ENCODE data around the gene ADAMTS12.
"Not testable (repeated sequence)": the region's sequence is repeated elsewhere in the genome, so short reads cannot be mapped to it uniquely, and the experiment has no call there.

Gene ADAMTS12, protein sequence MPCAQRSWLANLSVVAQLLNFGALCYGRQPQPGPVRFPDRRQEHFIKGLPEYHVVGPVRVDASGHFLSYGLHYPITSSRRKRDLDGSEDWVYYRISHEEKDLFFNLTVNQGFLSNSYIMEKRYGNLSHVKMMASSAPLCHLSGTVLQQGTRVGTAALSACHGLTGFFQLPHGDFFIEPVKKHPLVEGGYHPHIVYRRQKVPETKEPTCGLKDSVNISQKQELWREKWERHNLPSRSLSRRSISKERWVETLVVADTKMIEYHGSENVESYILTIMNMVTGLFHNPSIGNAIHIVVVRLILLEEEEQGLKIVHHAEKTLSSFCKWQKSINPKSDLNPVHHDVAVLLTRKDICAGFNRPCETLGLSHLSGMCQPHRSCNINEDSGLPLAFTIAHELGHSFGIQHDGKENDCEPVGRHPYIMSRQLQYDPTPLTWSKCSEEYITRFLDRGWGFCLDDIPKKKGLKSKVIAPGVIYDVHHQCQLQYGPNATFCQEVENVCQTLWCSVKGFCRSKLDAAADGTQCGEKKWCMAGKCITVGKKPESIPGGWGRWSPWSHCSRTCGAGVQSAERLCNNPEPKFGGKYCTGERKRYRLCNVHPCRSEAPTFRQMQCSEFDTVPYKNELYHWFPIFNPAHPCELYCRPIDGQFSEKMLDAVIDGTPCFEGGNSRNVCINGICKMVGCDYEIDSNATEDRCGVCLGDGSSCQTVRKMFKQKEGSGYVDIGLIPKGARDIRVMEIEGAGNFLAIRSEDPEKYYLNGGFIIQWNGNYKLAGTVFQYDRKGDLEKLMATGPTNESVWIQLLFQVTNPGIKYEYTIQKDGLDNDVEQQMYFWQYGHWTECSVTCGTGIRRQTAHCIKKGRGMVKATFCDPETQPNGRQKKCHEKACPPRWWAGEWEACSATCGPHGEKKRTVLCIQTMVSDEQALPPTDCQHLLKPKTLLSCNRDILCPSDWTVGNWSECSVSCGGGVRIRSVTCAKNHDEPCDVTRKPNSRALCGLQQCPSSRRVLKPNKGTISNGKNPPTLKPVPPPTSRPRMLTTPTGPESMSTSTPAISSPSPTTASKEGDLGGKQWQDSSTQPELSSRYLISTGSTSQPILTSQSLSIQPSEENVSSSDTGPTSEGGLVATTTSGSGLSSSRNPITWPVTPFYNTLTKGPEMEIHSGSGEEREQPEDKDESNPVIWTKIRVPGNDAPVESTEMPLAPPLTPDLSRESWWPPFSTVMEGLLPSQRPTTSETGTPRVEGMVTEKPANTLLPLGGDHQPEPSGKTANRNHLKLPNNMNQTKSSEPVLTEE (N-terminal part only)

DNA sequence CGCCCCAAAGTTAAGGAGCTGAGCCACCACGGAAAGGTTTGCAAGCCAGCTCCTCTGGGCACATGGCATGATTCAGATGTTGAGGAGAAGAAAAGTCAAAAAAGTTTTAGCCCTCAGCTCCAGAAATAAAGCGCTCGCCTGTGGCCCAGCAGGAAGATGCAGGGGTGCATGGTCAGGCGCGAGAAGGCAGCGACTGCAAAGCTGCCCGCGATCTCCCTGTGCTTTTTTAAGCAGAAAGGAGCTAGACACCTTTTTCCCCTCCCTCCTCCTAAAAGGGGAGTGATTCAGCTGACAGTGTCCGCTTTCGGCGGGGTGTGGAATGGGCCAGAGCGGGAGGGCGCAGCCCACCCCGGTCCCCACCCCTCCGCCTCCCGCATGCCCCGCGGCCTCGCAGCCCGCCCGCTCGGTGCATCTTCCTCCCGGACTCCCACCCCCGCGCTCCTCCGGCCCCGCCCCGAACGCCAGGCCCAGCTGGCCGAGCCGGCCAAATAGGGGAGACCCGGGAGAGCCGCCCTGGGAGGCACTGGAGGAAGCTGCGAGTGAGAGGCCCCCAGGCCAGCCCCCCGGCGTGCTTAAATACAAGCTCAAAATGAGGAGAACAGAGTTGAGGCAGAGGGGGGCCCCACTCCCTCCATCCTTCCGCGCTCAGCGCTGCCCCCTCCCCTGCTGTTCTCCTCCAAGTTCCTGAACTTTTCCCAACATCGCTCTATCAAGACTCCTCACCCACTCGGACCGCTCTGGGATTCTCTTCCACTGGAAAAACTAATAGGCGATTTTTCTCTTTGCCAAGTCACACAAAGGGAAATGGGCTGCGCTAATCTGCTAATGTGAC, at the start of gene ADAMTS12:
TSS of gene ADAMTS12 (minus strand) at position 203 of the 832 bp plus-strand sequence. CDS start at position 69, 134 bp downstream.
- no peak for DNase-seq

DNA sequence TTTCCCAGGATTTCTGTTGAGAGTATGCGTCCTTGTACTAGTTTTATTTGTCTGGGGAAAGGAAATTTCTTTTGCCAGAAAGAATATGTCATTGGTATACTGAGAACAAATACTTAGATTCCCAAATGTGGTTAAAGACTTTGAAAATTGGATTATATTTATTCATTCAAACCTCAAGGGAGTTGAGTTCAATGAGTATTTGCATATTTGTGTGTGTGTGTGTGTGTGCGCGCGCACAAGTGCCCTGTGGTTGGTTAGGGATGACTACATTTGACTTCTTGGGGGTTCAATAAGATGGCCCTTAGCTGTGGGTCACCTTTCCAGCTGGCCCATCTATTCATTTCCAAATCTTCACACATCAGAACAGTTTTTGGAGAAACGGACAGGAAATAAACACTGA, 49.3 kb upstream of the ADAMTS12 start:
- DNase-seq = no peak

DNA sequence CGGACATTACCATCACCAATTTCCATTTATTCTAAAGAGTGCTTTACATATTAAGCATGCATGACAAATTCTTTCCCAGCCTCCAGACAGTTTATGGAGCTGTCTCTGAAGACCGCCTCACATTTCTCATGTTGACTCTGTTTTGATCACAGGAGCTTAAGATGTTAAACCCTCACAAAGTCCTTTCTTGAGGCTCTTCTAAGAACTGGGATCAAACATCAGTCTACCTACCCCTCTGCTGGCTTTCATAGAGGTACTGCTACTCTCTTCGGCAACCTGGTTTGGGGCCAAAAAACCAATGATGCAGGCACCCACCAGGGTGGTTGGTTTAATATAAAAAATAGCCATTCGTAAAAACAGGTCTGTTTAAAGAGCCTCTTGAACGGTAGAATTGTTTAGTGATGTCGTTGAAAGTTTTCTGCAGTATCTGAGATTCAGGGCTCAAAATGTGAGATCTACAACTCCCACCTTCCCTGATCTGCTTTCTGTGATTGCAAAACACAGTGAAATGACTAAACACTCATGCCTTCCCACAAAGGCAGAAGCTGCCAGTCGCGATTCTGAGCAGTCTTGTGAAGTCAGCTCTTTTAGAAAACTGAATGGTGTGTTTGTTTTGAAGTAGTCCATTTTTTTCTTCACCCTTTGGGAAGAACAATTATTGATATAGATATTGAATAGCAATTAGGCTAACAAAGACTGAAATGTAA, 47.9 kb upstream of the ADAMTS12 start:
- DNase-seq = no peak

DNA sequence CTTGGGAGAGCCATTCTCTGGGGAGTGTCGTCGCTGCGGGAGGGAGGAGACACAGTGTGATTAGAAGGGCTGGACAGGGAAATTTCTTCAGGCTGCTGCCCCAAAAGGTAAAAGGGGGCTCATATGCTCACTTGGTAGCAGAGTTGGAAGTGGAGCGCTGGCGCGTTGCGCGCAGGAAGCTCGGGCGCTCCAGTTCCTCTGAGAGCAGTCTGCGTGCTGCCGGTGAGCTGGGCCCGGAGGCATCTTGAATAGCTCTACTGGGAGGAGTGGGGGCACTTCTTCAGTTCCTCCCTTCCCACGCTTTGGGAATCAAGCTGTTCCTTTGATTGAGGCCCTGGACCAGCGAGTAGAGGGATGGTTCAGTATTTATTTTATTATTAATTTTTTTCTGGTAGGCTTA, 47.1 kb upstream of the ADAMTS12 start:
- no peak for DNase-seq

DNA sequence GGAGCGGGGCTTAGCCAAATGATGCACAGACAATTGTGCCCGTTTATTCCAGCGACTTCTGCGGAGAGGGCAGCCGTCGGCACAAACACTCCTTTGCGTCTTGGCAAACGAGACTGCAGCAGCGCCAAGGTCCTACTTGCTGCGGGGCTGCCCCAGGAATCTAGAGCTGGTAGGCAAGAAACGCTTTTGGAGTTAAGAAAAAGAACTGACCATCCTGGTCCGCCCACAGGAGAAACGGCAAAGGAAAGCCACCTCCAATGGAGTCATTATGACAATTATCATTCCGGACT, 46.7 kb upstream of the ADAMTS12 start:
- DNase-seq = no peak

DNA sequence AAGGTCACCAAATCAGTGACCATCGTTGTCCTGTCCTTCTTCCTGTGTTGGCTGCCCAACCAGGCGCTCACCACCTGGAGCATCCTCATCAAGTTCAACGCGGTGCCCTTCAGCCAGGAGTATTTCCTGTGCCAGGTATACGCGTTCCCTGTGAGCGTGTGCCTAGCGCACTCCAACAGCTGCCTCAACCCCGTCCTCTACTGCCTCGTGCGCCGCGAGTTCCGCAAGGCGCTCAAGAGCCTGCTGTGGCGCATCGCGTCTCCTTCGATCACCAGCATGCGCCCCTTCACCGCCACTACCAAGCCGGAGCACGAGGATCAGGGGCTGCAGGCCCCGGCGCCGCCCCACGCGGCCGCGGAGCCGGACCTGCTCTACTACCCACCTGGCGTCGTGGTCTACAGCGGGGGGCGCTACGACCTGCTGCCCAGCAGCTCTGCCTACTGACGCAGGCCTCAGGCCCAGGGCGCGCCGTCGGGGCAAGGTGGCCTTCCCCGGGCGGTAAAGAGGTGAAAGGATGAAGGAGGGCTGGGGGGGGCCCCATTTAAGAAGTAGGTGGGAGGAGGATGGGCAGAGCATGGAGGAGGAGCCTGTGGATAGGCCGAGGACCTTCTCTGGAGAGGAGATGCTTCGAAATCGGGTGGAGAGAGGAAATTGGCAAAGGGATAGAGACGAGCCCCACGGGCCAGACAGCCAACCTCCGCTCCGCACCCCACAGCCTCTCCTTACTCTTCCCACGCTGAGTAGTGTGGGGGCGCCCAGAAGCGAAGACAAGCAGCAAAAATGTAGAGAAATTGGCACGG, 46.1 kb upstream of the ADAMTS12 start:
- DNase-seq = no peak

DNA sequence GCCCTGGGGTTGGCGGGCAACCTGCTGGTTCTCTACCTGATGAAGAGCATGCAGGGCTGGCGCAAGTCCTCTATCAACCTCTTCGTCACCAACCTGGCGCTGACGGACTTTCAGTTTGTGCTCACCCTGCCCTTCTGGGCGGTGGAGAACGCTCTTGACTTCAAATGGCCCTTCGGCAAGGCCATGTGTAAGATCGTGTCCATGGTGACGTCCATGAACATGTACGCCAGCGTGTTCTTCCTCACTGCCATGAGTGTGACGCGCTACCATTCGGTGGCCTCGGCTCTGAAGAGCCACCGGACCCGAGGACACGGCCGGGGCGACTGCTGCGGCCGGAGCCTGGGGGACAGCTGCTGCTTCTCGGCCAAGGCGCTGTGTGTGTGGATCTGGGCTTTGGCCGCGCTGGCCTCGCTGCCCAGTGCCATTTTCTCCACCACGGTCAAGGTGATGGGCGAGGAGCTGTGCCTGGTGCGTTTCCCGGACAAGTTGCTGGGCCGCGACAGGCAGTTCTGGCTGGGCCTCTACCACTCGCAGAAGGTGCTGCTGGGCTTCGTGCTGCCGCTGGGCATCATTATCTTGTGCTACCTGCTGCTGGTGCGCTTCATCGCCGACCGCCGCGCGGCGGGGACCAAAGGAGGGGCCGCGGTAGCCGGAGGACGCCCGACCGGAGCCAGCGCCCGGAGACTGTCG, 45.4 kb upstream of the ADAMTS12 start:
- DNase-seq = no peak

DNA sequence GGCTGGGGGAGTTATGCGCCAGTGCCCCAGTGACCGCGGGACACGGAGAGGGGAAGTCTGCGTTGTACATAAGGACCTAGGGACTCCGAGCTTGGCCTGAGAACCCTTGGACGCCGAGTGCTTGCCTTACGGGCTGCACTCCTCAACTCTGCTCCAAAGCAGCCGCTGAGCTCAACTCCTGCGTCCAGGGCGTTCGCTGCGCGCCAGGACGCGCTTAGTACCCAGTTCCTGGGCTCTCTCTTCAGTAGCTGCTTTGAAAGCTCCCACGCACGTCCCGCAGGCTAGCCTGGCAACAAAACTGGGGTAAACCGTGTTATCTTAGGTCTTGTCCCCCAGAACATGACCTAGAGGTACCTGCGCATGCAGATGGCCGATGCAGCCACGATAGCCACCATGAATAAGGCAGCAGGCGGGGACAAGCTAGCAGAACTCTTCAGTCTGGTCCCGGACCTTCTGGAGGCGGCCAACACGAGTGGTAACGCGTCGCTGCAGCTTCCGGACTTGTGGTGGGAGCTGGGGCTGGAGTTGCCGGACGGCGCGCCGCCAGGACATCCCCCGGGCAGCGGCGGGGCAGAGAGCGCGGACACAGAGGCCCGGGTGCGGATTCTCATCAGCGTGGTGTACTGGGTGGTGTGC, 44.7 kb upstream of the ADAMTS12 start, which contains the start of gene RXFP3:
TSS of gene RXFP3 (plus strand) at position 6 of the 636 bp plus-strand sequence. CDS start at position 361, 355 bp downstream.
- no peak for DNase-seq

DNA sequence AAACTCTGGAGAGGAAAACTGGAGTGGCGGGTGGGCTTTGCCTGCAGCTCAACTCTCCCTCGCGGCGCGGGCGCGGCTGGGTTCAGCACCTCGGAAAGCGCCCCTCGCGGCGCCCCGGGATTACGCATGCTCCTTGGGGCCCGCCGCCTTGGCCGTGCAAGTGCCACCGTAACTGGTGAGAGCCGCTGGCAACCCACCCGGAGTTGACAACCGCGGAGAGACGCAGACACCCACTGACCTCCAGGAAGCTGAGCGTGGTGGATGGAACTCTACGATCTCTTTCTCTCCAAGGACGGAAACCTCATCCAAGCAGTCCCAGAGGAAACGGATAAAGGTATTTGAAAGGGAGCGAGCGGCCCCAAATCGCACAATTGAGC, 44.2 kb upstream of the ADAMTS12 start:
- DNase-seq = peak; percentile 29

DNA sequence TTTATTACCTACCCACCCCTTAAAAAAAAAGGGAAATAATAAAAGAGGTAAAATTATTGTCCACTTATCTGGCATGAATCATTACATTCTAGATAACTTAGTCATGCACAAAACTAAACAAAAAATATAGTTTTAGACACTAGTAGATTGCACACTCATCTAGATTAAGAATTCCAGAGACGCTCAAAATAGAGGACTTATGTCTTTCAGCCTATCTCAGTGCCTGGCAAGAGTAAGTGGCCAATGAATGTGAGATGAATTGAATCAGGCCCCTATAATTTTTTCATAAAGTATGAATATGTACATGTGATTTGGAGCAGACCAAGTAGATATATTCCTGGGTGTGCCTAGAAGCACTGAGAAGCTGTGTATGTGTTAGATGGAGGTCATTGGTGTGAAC, 42.4 kb upstream of the ADAMTS12 start:
- DNase-seq = no peak

DNA sequence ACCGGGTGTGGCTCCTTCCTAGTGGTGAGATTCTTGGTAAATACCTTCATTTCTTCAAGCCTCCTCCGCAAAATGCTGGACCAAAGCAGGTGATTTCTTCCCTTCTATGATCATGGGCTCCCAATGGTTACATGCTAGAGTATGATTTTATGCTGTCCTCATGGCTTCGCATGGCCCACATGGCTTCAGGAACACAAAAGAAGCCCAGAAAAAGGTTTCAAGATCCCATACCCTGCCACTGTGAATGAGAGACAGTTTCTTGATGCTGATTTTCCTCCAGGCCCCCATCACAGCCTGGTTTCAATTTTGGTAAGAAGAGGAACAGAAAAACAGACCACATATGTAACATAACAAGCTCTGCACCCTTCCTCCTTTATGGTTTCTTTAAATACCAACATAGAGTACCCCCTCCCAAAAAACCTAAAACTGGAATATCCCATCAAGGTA, 42.0 kb upstream of the ADAMTS12 start:
- no peak for DNase-seq

DNA sequence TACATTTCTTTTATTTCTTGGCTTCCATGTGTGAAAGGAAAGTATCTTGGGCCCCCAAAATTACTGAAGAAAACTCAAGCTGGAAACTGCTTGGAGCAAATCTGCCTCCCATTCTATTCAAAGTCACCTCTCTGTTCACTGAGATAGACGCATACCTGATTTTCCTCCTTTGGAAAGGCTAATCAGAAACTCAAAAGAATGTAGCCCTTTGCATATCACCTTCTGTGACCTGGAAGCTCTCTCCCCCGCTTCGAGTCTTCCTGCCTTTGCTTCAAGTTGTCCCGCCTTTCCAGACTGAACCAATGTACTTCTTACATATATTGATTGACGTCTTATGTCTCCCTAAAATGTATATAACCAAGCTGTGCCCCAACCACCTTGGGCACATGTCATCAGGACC, 39.3 kb upstream of the ADAMTS12 start:
- no peak for DNase-seq

DNA sequence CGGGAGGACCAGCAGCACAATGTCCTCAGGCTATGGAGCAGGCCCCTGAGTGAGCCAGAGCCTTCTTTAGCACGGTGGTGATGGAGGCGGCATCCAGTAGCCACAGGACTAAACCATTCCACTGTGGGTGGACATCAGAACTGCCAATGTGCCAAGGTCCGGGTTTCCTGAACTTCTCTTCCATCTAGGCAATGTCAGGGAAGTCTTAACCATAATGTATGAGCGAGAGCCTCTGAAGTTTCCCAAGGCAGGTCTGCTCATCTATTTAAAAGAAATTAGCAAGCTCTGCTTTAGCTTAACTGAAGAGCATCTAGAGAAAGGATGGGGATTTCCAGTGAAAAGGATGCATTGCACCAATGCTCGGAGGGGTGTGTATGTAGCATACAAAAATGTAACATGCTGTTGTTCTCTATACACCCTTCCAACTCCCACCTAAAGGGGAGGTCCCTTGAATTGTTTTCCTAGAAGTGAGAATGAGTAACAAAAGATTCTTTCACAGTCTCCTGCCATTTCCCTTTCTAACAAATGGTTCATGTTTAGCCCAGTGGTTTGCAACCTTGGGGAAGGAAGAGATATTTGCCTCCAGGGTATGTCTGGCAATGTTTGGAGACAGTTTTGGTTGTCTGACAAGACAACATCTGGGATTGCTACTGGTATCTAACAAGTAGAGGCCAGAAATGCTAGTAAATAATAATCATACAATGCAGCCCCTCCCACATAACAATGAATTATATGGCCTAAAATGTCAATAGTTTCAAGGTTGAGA, 38.3 kb upstream of the ADAMTS12 start:
- no peak for DNase-seq

DNA sequence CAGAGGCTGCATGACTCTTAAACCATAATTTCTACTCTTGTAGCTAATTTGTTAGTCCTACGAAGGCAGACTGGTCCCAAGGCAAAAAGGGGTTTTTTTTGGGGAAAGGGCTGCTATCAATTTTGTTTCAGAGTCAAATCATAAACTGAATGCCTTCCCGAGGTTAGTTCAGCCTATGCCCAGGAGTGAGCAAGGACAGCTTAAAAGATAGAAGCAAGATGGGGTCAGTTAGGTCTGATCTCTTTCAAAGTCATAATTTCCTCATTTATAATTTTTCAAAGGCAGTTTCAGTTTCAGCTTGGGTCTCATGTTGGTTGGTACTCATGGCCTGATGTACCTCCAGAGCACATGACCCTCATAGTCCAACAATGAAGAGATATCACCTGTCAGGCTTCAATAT, 36.5 kb upstream of the ADAMTS12 start:
- no peak for DNase-seq

DNA sequence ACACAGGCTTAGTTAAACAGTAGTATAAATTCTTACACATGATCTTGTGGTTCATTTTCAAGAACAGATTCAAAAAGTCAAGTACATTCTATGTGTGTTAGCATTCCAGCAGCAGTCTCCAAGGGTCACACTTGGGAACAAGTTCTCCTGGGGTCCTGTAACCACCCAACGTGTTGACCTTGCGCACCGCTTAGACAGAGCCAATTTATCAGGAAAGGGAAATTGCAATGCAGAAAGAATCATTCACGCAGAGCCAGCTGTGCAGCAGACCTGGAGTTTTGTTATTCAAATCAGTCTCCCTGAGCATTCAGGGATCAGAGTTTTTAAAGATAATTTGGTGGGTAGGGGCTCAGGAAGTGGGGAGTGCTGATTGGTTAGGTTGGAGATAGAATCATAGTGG, 35.9 kb upstream of the ADAMTS12 start:
- DNase-seq = no peak

DNA sequence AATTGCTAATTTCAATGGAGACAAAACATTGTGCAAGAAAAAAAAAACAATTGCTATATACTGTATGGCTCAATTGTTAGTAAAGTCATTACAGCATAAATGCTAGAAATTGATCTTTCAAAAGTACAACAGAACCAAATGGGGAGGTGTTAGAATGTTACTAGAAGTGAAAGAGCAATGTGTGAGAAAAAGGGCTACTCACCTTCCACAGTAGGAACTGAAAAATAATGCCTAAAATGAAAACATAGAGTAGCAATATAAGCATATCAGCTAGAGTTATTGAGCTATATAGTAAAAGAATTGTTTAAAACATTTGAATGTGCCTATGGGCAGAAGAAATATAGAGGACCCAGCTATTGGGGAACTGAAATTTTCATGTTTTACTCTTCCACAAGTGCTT, 33.5 kb upstream of the ADAMTS12 start:
- DNase-seq = no peak

DNA sequence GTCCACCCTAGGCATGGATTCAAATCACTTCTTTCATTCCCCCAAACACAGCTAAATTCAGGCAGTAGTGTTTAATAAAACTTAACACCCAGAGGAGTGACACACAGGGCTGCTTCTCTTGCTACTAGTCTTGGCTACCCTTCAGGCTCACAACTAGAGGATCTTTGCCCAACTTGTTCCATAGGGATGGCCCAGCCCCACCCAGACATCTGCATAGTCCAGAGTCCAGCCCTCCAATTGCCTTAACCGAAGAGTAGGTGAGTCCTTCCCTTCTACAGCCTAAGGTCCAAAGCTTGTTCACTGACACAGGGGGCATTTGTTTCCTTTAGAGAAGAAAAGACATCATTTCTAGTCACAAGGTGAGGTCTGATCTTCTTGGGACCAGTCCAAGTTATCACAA, 29.2 kb upstream of the ADAMTS12 start:
- no peak for DNase-seq

DNA sequence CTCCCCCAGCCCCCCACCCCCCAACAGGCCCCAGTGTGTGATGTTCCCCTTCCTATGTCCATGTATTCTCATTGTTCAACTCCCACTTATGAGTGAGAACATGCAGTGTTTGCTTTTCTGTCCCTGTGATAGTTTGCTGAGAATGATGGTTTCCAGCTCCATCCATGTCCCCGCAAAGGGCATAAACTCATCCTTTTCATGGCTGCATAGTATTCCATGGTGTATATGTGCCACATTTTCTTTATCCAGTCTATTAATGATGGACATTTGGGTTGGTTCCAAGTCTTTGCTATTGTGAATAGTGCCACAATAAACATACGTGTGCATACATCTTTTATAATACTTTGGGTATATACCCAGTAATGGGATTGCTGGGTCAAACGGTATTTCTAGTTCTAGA, 23.1 kb upstream of the ADAMTS12 start:
- DNase-seq = not testable (repeated sequence)

DNA sequence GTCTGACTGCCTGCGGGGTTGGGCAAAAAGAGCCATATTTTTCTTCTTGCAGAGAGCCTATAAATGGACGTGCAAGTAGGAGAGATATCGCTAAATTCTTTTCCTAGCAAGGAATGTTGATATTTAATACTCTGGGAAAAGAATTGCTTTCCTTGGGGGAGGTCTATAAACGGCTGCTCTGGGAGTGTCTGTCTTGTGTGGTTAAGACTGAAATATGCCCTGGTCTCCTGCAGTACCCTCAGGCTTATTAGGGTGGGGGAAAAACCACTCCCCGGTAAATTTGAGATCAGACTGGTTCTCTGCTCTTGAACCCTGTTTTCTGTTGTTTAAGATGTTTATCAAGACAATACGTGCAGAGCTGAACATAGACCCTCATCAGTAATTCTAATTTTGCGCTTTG, 14.5 kb upstream of the ADAMTS12 start:
- not testable (repeated sequence) for DNase-seq

Data from stimulated activated CD4-positive, alpha-beta T cell treated with anti-CD3 and anti-CD28 coated beads, Interleukin-4, amount 100 ng/mL, for 24 hours (primary cell).